Prostate gland (tissue), 2 donors: ENCODE measurements around the gene GPD1.

Experiments used
- POLR2A ChIP-seq: fragments of 450-650 bp; IDR thresholded peaks from one replicate; pipeline ENCODE4 v1.6.1; 2016; ENCODE audit warnings: antibody characterized with exemption, mild to moderate bottlenecking
- TF ChIP-seq, protein P1 (sequence below), 4 experiments: fragments of 200-600 bp in 2 of 4; fragments of 450-650 bp in 2 of 4; sonication (generic) in 2 of 4; IDR thresholded peaks; 1 replicate in 3 of 4; 2 replicates in 1 of 4; pipeline ENCODE4 v1.5.1; 2016 to 2019; ENCODE audit warnings: antibody characterized with exemption in 4 of 4, mild to moderate bottlenecking in 2 of 4, moderate library complexity in 2 of 4

DNA sequence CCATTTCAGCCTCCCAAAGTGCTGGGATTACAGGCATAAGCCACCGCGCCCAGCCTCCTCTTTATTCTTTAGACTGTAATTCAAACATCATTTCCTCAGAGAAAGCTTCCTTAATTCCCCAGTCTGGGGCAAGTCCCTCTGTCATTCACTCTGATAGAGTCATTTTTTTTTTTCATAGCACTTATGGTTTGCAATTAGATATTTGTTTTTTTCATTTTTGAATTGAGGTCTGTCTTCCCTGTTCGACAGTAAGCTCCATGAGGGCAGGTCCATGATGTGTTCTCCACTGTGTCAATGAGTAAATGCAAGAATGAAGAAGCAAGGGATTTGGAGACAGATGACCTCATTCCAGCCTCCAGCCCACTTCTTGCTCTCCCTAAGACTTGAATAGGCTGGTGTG lies 34.3 kb upstream of the GPD1 start:
- TF ChIP-seq, protein P1, sequence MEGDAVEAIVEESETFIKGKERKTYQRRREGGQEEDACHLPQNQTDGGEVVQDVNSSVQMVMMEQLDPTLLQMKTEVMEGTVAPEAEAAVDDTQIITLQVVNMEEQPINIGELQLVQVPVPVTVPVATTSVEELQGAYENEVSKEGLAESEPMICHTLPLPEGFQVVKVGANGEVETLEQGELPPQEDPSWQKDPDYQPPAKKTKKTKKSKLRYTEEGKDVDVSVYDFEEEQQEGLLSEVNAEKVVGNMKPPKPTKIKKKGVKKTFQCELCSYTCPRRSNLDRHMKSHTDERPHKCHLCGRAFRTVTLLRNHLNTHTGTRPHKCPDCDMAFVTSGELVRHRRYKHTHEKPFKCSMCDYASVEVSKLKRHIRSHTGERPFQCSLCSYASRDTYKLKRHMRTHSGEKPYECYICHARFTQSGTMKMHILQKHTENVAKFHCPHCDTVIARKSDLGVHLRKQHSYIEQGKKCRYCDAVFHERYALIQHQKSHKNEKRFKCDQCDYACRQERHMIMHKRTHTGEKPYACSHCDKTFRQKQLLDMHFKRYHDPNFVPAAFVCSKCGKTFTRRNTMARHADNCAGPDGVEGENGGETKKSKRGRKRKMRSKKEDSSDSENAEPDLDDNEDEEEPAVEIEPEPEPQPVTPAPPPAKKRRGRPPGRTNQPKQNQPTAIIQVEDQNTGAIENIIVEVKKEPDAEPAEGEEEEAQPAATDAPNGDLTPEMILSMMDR (IDR thresholded peaks at IDR 0.05), result no peak
- no peak for TF ChIP-seq POLR2A
